ENCODE measurements around the gene RBMS2. TPM values are rescaled to one million over a fixed set of nuclear protein-coding genes. Genes with fewer than 3 reads are reported as not detected.

The RBMS2 gene
- total RNA-seq, 1 experiment from 2014 or later: 40.8 TPM

DNA sequence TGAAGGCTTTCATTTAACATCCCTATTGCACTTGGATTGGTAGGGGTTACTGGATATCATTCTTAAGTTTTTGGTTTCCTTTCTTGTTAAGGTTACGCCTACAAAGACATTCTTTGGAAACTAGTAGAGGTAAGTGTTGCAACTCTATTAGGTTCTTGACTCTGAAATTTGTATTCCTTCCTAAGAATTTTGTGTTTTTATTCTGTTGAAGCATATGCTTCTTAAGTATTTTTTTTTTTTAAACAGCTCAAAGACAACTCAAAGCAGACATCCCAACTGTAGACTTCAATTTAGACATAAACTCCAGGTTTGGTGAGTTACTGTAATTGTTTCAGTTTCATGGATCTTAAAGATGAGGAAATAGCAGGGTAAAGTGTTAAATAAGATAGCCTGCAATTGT lies 1.1 kb upstream of the RBMS2 start:
- BruUV-seq (replicated peaks): no TSS peak
- RAD21 ChIA-PET (ENCODE audit: low non-redundant PET in 1 of 2, low total read pairs in 2 of 2, uncharacterized antibody in 2 of 2, unreplicated experiment in 2 of 2): no interaction called here
- Histone ChIP-seq H3K9ac (ENCODE audit: low read length) (peak overlapping the region; percentile 68), H3K4me2 (ENCODE audit: low read length) (peak overlapping the region; percentile 87), H3K4me3 (replicated peaks in 1 of 2; ENCODE audit: low read depth in 1 of 2, low read length in 2 of 2) (no peak overlapping the region), H3K79me2 (ENCODE audit: insufficient read depth, low read length) (peaks cover 36% of the 10 kb centered on the region), H3K9me2 (ENCODE audit: insufficient read depth) (no peaks in the 10 kb centered on the region), H3K4me1 (ENCODE audit: control insufficient read depth in 1 of 2, insufficient read depth in 2 of 2, low read length in 2 of 2) (peaks cover 49 to 80% of the 10 kb centered on the region in 2 experiments), H3K9me3 (ENCODE audit: control insufficient read depth in 1 of 2, insufficient read depth in 1 of 2, low read depth in 1 of 2, low read length in 2 of 2) (no peaks in the 10 kb centered on the region), H3K27ac (ENCODE audit: low read depth, low read length) (peak overlapping the region; percentile 11; the same call in 1 of the 2 replicates), H3K27me3 (ENCODE audit: insufficient read depth, low read length) (no peaks in the 10 kb centered on the region), H4K20me1 (ENCODE audit: insufficient read depth) (no peaks in the 10 kb centered on the region), H2AFZ (ENCODE audit: low read depth, low read length, poor library complexity, severe bottlenecking) (peak overlapping the region; percentile 89), H3K36me3 (ENCODE audit: control insufficient read depth in 1 of 2, insufficient read depth in 2 of 2, low read length in 2 of 2) (no peaks in the 10 kb centered on the region)
- DNase-seq (ENCODE audit: low read depth, low spot score) (no peak), ATAC-seq (no peak)
- TF ChIP-seq ZBTB33 (IDR thresholded peaks at IDR 0.05; ENCODE audit: extremely low read depth, insufficient replicate concordance, low read length): no peak
- TF ChIP-seq POLR2A (IDR thresholded peaks at IDR 0.05; ENCODE audit: borderline replicate concordance, extremely low read depth, insufficient read depth, insufficient read length): no peak
- TF ChIP-seq EZH2phosphoT487 (IDR thresholded peaks at IDR 0.05; ENCODE audit: borderline replicate concordance): no peak
- TF ChIP-seq, protein P1, sequence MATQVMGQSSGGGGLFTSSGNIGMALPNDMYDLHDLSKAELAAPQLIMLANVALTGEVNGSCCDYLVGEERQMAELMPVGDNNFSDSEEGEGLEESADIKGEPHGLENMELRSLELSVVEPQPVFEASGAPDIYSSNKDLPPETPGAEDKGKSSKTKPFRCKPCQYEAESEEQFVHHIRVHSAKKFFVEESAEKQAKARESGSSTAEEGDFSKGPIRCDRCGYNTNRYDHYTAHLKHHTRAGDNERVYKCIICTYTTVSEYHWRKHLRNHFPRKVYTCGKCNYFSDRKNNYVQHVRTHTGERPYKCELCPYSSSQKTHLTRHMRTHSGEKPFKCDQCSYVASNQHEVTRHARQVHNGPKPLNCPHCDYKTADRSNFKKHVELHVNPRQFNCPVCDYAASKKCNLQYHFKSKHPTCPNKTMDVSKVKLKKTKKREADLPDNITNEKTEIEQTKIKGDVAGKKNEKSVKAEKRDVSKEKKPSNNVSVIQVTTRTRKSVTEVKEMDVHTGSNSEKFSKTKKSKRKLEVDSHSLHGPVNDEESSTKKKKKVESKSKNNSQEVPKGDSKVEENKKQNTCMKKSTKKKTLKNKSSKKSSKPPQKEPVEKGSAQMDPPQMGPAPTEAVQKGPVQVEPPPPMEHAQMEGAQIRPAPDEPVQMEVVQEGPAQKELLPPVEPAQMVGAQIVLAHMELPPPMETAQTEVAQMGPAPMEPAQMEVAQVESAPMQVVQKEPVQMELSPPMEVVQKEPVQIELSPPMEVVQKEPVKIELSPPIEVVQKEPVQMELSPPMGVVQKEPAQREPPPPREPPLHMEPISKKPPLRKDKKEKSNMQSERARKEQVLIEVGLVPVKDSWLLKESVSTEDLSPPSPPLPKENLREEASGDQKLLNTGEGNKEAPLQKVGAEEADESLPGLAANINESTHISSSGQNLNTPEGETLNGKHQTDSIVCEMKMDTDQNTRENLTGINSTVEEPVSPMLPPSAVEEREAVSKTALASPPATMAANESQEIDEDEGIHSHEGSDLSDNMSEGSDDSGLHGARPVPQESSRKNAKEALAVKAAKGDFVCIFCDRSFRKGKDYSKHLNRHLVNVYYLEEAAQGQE (IDR thresholded peaks at IDR 0.05; ENCODE audit: low read depth): no peak
- TF ChIP-seq ZNF274 (IDR thresholded peaks at IDR 0.05; ENCODE audit: low read depth, low read length): no peak
- TF ChIP-seq SRF (IDR thresholded peaks at IDR 0.05; ENCODE audit: low read depth): no peak
- no peak for TF ChIP-seq CBX3 (IDR thresholded peaks at IDR 0.05; ENCODE audit: low read depth)
- no peak for TF ChIP-seq CTCF (IDR thresholded peaks at IDR 0.05 in 2 of 3, conservative IDR thresholded peaks at IDR 0.05 in 1 of 3; ENCODE audit: borderline replicate concordance in 1 of 3, insufficient read depth in 1 of 3, low read depth in 2 of 3, low read length in 2 of 3)
- no peak for TF ChIP-seq CEBPB (IDR thresholded peaks at IDR 0.05; ENCODE audit: low read depth)
- no peak for TF ChIP-seq ELF1 (IDR thresholded peaks at IDR 0.05; ENCODE audit: borderline replicate concordance, low read depth)
- no peak for TF ChIP-seq MAX (IDR thresholded peaks at IDR 0.05)
- TF ChIP-seq EGR1 (IDR thresholded peaks at IDR 0.05; ENCODE audit: low read depth): no peak
- TF ChIP-seq TCF7L2 (IDR thresholded peaks at IDR 0.05; ENCODE audit: borderline replicate concordance, extremely low read depth, insufficient read depth, insufficient read length): no peak
- TF ChIP-seq EZH2 (IDR thresholded peaks at IDR 0.05): no peak
- no peak for TF ChIP-seq YY1 (IDR thresholded peaks at IDR 0.05; ENCODE audit: extremely low read depth, insufficient replicate concordance, low read depth, low read length)
- TF ChIP-seq ATF3 (IDR thresholded peaks at IDR 0.05): no peak
- no peak for TF ChIP-seq SIN3A (IDR thresholded peaks at IDR 0.05; ENCODE audit: low read depth)
- TF ChIP-seq ZFX (IDR thresholded peaks at IDR 0.05): no peak
- POLR2A ChIA-PET: interaction anchor here (1.1 to 1.3 kb wide), 3 partner anchors 9 to 161 kb away, joined by 3 to 4 read pairs (median 3); partner anchors contain the start of gene STAT2
- CTCF ChIA-PET: interaction anchor here (0.6 to 2.0 kb wide), 2 partner anchors 56 to 116 kb away, joined by 7 to 22 read pairs; no protein-coding TSS in a partner anchor
- intact Hi-C loops (cut with micrococcal nuclease): loop anchor here (2.0 kb wide), 1 partner anchor 116 kb away; no protein-coding TSS in a partner anchor
